Mesothelial cell of epicardium (in vitro differentiated cells): ENCODE measurements around the gene MSH2. TPM values are rescaled to one million over a fixed set of nuclear protein-coding genes. Genes with fewer than 3 reads are reported as not detected.

Experiments
- DNase-seq, 2 experiments: peaks; one replicate each; pipeline ENCODE4 v3.0.0; 2021; ENCODE audit warnings: low spot score in 2 of 2; ENCODE audit not compliant: unreplicated experiment in 2 of 2
- H3K27ac Mint-ChIP-seq: 2 replicates; pipeline ENCODE4 v1.8.0; 2021; ENCODE audit warnings: mixed read lengths
- H3K27me3 Mint-ChIP-seq: 2 replicates; pipeline ENCODE4 v1.8.0; 2021; ENCODE audit warnings: low read depth, mixed read lengths
- H3K36me3 Mint-ChIP-seq: 2 replicates; pipeline ENCODE4 v1.8.0; 2021; ENCODE audit warnings: mixed read lengths
- H3K4me1 Mint-ChIP-seq: 2 replicates; pipeline ENCODE4 v1.8.0; 2021; ENCODE audit warnings: mixed read lengths
- H3K4me3 Mint-ChIP-seq: 2 replicates; pipeline ENCODE4 v1.8.0; 2021; ENCODE audit warnings: mild to moderate bottlenecking, moderate library complexity, mixed read lengths
- H3K9me3 Mint-ChIP-seq: 2 replicates; pipeline ENCODE4 v1.8.0; 2021; ENCODE audit warnings: mixed read lengths
- CTCF ChIP-seq: fragments of 200-600 bp; sonication (generic); IDR thresholded peaks from one replicate; pipeline ENCODE4 v1.5.0; 2021; ENCODE audit warnings: antibody characterized with exemption; ENCODE audit not compliant: unreplicated experiment
- total RNA-seq: library from RNA; stranded (reverse); gene quantifications from 3 replicates; pipeline ENCODE4 v1.2.1, GENCODE V29; 2021

The MSH2 gene
- total RNA-seq, 1 donor from 2014 or later, result 39.9 TPM

GRCh38 chr2:47471429-47472116 is 68.6 kb downstream of the MSH2 start:
- no peaks in the 10 kb centered on the region for H3K9me3 Mint-ChIP-seq
- peaks cover 26% of the 10 kb centered on the region for H3K36me3 Mint-ChIP-seq

GRCh38 chr2:47479863-47480262 is 76.9 kb downstream of the MSH2 start:
- H3K36me3 Mint-ChIP-seq, result peaks cover 43% of the 10 kb centered on the region
- no peaks in the 10 kb centered on the region for H3K27me3 Mint-ChIP-seq
- DNase-seq, result no peak
- H3K4me3 Mint-ChIP-seq, result no peak overlapping the region
- no peak for TF ChIP-seq CTCF
- H3K4me1 Mint-ChIP-seq, result no peaks in the 10 kb centered on the region
- H3K9me3 Mint-ChIP-seq, result no peaks in the 10 kb centered on the region
- H3K27ac Mint-ChIP-seq, result no peak overlapping the region

More at GRCh38 chr2:47471429-47472116, 68.6 kb downstream of the MSH2 start:
- Mint-ChIP-seq H3K4me3 (no peak overlapping the region), H3K4me1 (no peaks in the 10 kb centered on the region), H3K27me3 (no peaks in the 10 kb centered on the region), H3K27ac (no peak overlapping the region)
- no peak for TF ChIP-seq CTCF
- DNase-seq, result no peak

GRCh38 chr2:47483191-47483590 is 80.2 kb downstream of the MSH2 start:
- no peak for DNase-seq
- Mint-ChIP-seq H3K4me1 (peaks cover 8% of the 10 kb centered on the region), H3K27me3 (no peaks in the 10 kb centered on the region), H3K4me3 (no peak overlapping the region), H3K27ac (no peak overlapping the region), H3K9me3 (no peaks in the 10 kb centered on the region), H3K36me3 (peaks cover 40% of the 10 kb centered on the region)
- TF ChIP-seq CTCF, result no peak

- H3K27me3 Mint-ChIP-seq, result no peaks in the 10 kb centered on the region
- no peaks in the 10 kb centered on the region for H3K9me3 Mint-ChIP-seq
- no peak overlapping the region for H3K4me3 Mint-ChIP-seq
These were observed 81.4 kb downstream of the MSH2 start for GRCh38 chr2:47484396-47484795.

GRCh38 chr2:47485177-47485576 is 82.2 kb downstream of the MSH2 start:
- Mint-ChIP-seq H3K4me1 (peaks cover 8% of the 10 kb centered on the region), H3K36me3 (peaks cover 34% of the 10 kb centered on the region), H3K4me3 (no peak overlapping the region), H3K9me3 (no peaks in the 10 kb centered on the region), H3K27me3 (no peaks in the 10 kb centered on the region), H3K27ac (no peak overlapping the region)
- TF ChIP-seq CTCF, result no peak
- DNase-seq, result no peak

More at GRCh38 chr2:47484396-47484795, 81.4 kb downstream of the MSH2 start:
- DNase-seq, result no peak
- H3K4me1 Mint-ChIP-seq, result peaks cover 8% of the 10 kb centered on the region
- H3K27ac Mint-ChIP-seq, result no peak overlapping the region
- no peak for TF ChIP-seq CTCF
- peaks cover 34% of the 10 kb centered on the region for H3K36me3 Mint-ChIP-seq
